ENCODE measurements around the gene SLFN12L.
"Not testable (repeated sequence)": the region's sequence is repeated elsewhere in the genome, so short reads cannot be mapped to it uniquely, and the experiment has no call there.

The SLFN12L gene

GRCh38 chr17:35537601-35538141 lies at the start of gene SLFN12L:
SLFN12L (minus strand) TSS chr17:35537678; CDS start chr17:35522364, 15,314 bp downstream.
- no peak for DNase-seq

DNA sequence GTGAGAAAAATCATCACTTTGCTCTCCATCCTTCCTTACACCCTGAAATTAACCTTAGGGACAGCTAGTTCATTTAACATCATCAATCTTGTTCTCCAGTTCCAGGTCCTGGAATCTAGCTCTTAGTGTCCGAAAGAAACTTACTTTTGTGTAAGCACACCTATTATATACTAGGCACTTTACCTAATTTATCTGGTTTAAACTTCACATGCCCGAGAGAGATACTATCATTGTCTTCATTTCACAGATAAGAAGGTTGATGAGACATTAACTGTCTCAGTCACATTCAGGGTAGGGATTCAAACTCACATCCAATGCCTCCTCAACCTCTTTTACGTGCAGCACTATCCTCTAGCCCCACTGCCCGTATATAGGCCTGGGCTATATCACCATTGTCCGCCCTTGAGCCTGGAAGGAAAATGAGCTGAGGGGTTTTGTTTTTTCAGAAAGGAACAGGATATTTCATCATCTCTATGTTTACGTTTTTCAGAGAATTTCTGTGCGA lies 49.1 kb upstream of the SLFN12L start:
- no peak for DNase-seq

DNA sequence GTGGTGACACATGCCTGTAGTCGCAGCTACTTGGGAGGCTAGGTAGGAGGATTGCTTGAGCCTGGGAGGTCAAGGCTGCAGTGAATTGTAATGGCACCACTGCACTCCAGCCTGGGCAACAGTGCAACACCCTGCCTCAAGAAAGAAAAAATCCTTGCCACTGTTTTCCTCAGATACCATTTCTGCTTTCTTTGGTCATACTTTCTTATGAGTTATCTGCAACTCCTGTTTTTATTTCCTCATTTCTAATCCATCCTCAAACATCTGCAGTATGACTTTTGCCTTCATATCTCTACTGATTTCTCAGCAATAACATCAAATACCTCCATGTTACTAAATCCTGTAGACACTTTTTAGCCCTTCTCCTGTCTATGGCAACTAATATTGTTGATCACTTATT lies 46.6 kb upstream of the SLFN12L start:
- no peak for DNase-seq

- DNase-seq = no peak
Observed at GRCh38 chr17:35578929-35579432, 41.5 kb upstream of the SLFN12L start.

- peak; percentile 90 for DNase-seq
Observed at GRCh38 chr17:35578197-35578928, 40.9 kb upstream of the SLFN12L start, which contains the start of gene PEX12. PEX12 (minus strand) TSS chr17:35578571; CDS start chr17:35578021, 550 bp downstream.

- peak; percentile 19 for DNase-seq
Observed at GRCh38 chr17:35577830-35578196, 40.3 kb upstream of the SLFN12L start.

GRCh38 chr17:35575759-35576158 lies 38.3 kb upstream of the SLFN12L start:
- no peak for DNase-seq

DNA sequence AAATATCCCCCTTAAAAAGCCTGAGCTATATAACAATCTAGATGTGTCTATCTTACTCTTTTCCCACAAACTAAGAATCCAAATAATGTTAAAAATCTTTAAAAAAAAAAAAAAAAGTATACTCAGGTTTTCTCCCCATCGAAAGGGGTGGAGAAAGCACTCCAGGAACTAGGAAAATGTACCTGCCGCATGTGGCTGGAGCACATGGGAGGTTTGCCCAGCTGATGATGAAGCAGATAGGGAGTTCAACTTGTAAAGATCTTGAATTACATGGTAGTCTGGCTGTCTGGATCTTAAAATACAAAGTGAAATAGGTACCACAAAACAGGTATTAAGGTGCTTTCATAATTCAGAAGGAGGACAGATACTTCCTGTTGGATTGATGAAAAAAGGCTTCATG lies 31.9 kb upstream of the SLFN12L start:
- DNase-seq = no peak

- peak; percentile 70 for DNase-seq
Observed at GRCh38 chr17:35568561-35568960, 31.1 kb upstream of the SLFN12L start.

DNA sequence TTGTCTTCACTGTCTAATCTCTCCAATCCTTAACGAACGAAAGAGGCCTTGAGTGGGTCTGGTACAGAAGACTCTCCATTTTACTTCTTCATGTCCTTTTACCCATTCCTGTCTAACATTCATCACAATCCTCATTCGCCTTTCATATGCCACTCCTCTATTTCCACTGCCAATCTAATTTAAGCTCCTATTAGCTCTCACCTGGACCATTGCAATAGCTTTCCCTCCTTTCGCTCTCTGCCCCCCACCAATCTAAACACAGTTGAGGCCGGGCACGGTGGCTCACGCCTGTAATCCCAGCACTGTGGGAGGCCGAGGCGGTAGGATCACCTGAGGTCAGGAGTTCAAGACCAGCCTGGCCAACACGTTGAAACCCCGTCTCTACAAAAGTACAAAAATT lies 29.5 kb upstream of the SLFN12L start:
- DNase-seq = no peak

GRCh38 chr17:35563181-35563580 lies 25.7 kb upstream of the SLFN12L start:
- DNase-seq = not testable (repeated sequence)

DNA sequence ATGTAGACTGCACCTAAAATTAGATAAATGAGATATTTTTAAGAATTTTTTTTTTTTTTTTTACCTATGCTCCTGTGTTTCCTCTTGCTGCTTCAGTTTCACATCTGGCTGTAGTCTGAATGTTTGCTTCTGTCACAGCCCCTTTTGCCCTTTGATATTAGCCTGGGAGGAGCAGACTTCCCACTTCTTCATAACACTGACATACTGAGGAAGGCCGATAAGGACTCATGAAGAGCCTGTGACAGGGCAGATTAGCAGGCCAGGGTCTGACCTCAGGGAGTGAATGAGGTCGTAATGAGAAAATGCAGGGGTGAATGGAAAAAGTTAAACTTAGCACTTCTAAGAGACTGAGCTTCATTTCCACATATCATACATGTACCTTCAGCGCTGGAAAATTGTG lies 23.2 kb upstream of the SLFN12L start, which contains the start of gene SLFN14:
Gene SLFN14, minus strand, starts transcription at position 117 of the 400 bp plus-strand sequence. CDS start 2,757 bp downstream, outside the sequence.
- no peak for DNase-seq

DNA sequence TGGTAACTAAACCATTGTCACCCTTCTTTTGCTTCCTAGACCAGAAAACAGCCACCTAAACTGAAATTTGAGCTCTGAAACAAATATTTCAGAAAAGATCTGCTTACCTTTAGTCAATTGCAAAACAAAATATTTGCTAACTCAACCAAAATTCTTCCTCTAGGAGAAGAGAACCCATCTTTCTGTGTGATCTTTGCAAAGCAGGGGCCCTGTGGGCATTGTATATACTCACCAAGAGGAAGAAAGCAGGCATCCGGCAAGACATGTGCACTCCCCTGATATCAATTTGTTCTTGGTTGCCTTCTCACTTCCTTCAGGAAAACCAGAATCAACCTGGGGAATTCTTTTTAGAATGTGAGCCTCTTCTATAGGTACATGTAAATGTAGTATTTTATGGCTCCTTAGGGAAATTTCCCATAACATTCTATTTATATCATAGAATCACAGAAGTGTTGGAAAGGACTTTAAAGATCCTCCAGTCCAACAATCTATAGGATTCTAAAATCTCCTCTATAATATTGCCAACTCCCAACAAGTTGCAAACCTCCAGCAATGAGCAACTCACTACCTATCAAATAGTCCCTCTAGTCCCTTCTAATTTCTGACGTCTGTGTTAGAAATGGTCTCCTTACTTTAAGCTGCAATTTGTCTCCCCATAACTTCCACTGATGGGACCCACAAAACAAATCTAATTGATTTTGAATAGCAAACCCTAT lies 22.2 kb upstream of the SLFN12L start:
- DNase-seq = no peak

GRCh38 chr17:35557353-35557752 lies 19.9 kb upstream of the SLFN12L start:
- no peak for DNase-seq

DNA sequence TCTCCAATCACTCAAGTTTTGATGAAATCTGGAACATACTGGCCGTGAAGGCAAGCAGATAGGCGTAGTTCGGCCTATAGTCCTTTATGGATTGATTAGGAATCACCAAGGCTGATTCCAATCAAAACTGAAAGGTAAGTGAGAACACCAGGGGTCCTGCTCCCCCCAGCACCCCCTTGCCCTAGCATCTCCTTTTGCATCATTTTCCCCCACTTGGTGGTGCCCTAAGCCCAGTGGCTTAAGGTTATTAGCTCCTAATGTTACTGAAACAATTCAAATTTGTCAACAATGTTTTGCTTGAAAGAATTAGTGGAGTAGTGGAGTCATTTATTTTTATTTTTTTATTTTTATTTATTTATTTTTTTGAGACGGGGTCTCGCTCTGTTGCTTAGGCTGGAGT lies 18.2 kb upstream of the SLFN12L start:
- no peak for DNase-seq

DNA sequence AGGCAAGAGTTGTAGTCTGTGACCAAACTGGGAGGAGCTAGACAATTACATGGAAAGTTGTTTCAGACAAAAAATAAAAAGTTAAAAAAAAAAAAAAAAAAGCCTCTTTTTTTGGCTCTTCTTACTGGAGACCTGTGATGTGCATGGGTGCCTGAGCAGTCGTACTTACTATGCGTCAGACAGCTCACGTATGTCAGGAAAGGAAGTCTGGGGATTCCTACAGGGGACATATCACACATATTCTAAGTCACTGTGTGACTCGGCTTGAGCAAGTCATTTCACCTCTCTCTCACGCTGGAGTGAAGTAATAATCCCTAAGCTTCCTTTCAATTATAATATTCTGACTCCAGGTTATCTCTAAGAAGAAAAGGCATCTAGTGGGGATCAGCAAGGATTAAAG lies 17.2 kb upstream of the SLFN12L start:
- DNase-seq = no peak

- DNase-seq = no peak
Observed at GRCh38 chr17:35553310-35553709, 15.8 kb upstream of the SLFN12L start.

DNA sequence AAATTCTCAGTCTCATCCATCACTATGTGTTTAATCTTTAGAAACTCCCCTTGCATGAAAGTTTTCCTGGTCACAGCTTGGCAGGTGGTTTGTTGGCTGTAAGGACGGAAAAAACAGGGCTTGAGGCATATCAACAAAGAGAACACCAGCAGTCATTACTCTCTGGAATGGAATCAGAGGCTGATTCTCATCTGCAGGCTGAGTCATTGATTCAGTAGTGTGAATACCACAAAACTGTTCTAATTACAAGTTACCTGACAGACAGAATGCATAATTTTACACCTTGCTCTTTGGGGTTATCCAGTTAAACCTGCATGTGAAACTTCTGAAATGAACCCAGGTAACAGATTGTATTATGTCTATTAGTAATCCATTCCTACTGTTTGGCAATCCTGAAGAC lies 11.5 kb upstream of the SLFN12L start:
- no peak for DNase-seq

GRCh38 chr17:35548208-35548810 lies 10.8 kb upstream of the SLFN12L start:
- no peak for DNase-seq

GRCh38 chr17:35546487-35546886 lies 9.0 kb upstream of the SLFN12L start:
- DNase-seq = no peak

DNA sequence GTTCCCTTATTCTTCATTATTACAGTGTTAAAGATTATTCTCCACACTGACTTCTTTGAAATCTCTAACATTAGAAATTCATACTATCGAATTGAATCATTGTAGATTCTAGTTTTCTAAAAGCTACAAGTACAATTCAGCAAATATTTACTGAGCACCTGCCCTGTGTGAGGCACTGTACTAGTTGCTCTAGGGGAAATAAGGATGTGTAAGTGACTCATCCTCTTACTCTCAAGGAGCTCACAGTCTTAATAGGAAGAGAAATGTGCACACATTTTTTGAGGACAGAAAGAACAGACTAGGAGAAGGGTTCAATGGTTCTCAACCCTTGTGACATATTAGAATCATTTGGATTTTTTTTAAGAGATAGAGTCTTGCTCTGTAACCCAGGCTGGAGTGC lies 7.7 kb upstream of the SLFN12L start:
- no peak for DNase-seq

- DNase-seq = no peak
Observed at GRCh38 chr17:35543856-35544255, 6.4 kb upstream of the SLFN12L start.

DNA sequence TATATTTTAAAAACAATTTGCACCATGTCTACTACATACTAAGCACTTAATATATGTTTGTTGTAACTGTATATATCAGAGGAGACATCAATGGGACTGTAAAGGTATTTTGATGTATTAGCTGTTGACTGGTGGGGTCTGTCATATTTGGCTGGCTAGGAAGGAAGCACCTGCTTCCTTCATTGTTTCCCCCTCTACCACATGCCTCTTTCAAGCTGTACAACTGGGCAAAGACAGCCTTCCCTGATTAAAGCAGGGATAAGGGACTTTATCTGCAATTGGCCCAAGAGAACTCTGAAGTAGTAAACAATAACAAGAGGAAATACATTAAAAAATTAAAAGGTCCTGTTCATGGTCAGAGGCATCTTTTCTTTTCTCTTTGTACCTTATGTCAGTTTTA lies 5.5 kb upstream of the SLFN12L start:
- no peak for DNase-seq

All from stimulated activated CD4-positive, alpha-beta T cell treated with anti-CD3 and anti-CD28 coated beads, Interleukin-15, amount 100 ng/mL, for 24 hours (primary cell).